OCI-LY1 (cell line): ENCODE data around the gene IL36G.

Experiments used
- CTCF ChIP-seq: fragments of 200-600 bp; sonication (generic), shearing (Covaris generic); IDR thresholded peaks from 2 replicates; pipeline ENCODE4 v1.5.1; 2017; ENCODE audit warnings: mild to moderate bottlenecking, antibody characterized with exemption, low read length, moderate library complexity, mixed read lengths
- EZH2 ChIP-seq: fragments of 200-600 bp; sonication (generic), shearing (Covaris generic); IDR thresholded peaks from 2 replicates; pipeline ENCODE4 v1.8.0; 2017; ENCODE audit warnings: borderline replicate concordance, mixed run types, mild to moderate bottlenecking, antibody characterized with exemption, low read length, moderate library complexity, mixed read lengths

DNA sequence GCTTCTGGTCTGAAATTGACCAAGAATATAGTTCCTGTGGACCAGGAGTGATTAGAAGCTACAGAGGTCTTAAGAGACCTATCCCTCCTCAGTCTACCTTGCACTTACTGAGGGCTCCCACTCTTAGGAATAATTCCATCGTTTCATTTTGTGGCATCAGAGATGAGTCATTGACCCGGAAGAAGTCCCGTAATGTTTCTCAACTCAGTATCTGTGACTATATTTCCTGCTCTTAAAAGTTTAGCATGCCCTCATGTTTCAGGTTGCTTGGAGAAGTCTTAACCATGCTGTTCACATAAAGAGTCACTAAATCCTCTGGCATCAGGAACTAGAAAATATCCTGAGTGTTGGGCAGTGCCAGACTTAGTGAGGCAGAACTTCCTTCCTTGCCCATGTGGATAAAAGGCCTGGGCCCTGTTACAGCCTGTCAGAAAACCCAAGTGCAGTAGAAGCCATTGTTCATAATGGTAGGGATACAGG lies 27.3 kb downstream of the IL36G start, which contains the start of gene IL36A:
- no peak for TF ChIP-seq CTCF
- no peak for TF ChIP-seq EZH2
